HepG2 (cell line): ENCODE measurements around the gene CABLES1.

Experiments used
- CTCF ChIP-seq: sonication (generic); formaldehyde crosslinking; IDR thresholded peaks from 2 replicates; pipeline ENCODE4 v1.5.0; 2020; ENCODE audit warnings: mild to moderate bottlenecking, missing genetic modification reagents, moderate library complexity
- EP300 ChIP-seq, 3 experiments: sonication (generic) in 1 of 3; formaldehyde crosslinking in 1 of 3; IDR thresholded peaks; 2 replicates each; pipeline versions ENCODE4 v1.5.1 to v1.6.1; 2011 to 2020; ENCODE audit warnings: low read depth in 2 of 3, low read length in 2 of 3, borderline replicate concordance in 1 of 3, improper control_type of control experiment in 1 of 3, mild to moderate bottlenecking in 1 of 3, missing genetic modification reagents in 1 of 3, moderate library complexity in 1 of 3
- RNF2 ChIP-seq: fragments of 450-650 bp; conservative IDR thresholded peaks from 2 replicates; pipeline ENCODE4 v1.6.1; 2016; ENCODE audit warnings: low read depth
- RORA ChIP-seq: sonication (generic); formaldehyde crosslinking; IDR thresholded peaks from 2 replicates; pipeline ENCODE4 v1.5.0; 2020; ENCODE audit warnings: mild to moderate bottlenecking, missing genetic modification reagents, moderate library complexity
- TAF1 ChIP-seq: sonication (generic); formaldehyde crosslinking; IDR thresholded peaks from 2 replicates; pipeline ENCODE4 v1.4.0; 2020; ENCODE audit warnings: missing genetic modification reagents
- U2AF2 ChIP-seq: fragments of 200-400 bp; formaldehyde crosslinking; IDR thresholded peaks from 2 replicates; pipeline ENCODE4 v1.6.1; 2017; ENCODE audit warnings: low read depth, mild to moderate bottlenecking, low read length
- ZFX ChIP-seq: sonication (generic); formaldehyde crosslinking; IDR thresholded peaks from 2 replicates; pipeline ENCODE4 v1.4.0; 2020; ENCODE audit warnings: mild to moderate bottlenecking, low read depth, missing genetic modification reagents, moderate library complexity

- no peak for TF ChIP-seq RORA (CRISPR knock-in tag)
- no peak for TF ChIP-seq TAF1 (CRISPR knock-in tag)
- no peak for TF ChIP-seq U2AF2
- TF ChIP-seq EP300 (IDR thresholded peaks at IDR 0.05; ENCODE audit: low read depth in 2 of 2, low read length in 2 of 2) = no peak
- no peak for TF ChIP-seq EP300 (CRISPR knock-in tag; IDR thresholded peaks at IDR 0.05; ENCODE audit: borderline replicate concordance)
- no peak for TF ChIP-seq CTCF (CRISPR knock-in tag)
- TF ChIP-seq RNF2 = no peak
- no peak for TF ChIP-seq ZFX (CRISPR knock-in tag)
Measured at GRCh38 chr18:23151414-23152099, 16.3 kb downstream of the CABLES1 start.
